GM12878 (cell line): Measurements from ENCODE around the gene MLN. TPM values are rescaled to one million over a fixed set of nuclear protein-coding genes. Genes with fewer than 3 reads are reported as not detected.
A peak's percentile ranks its signal among the peaks of the same experiment; 100 is the strongest.

Experiments
- ATAC-seq: fragments of 200-7000 bp; cut with Tn5 transposase; 3 replicates; pipeline ENCODE4 v1.9.1; 2020; ENCODE audit warnings: mild to moderate bottlenecking, moderate library complexity
- BruUV-seq: library from RNA; stranded (reverse); fragments of 400-500 nt; replicated peaks from 2 replicates; lab custom pipeline; 2021; lab: Mats Ljungman, UMichigan
- CTCF ChIA-PET: fragments of 300-600 bp; sonication (Branson Sonifier 250); formaldehyde crosslinking; extraction: SDS; loops from one replicate; lab custom pipeline; 2021; ENCODE audit warnings: inconsistent platforms; lab: Yijun Ruan, JAX
- POLR2A ChIA-PET: fragments of 350-600 bp; formaldehyde crosslinking; extraction: SDS; loops from one replicate; lab custom pipeline; 2021; ENCODE audit warnings: inconsistent platforms; lab: Charles Lee
- RAD21 ChIA-PET: fragments of 300-600 bp; sonication (Branson Sonifier 250); formaldehyde crosslinking; loops from one replicate; lab custom pipeline; 2023; ENCODE audit warnings: antibody characterized with exemption; ENCODE audit not compliant: unreplicated experiment; lab: Charles Lee
- SMC1A ChIA-PET: fragments of 300-600 bp; sonication (Branson Sonifier 250); formaldehyde crosslinking; loops from one replicate; lab custom pipeline; 2023; ENCODE audit not compliant: unreplicated experiment, uncharacterized antibody; lab: Charles Lee
- DNase-seq: peaks from one replicate; pipeline ENCODE4 v3.0.0-alpha.2; 2011; ENCODE audit warnings: low read depth, low spot score
- FAIRE-seq: peaks from 3 replicates; lab custom pipeline; 2011; peaks lifted over from hg19 to GRCh38; lab: Jason Lieb, UNC
- H2AFZ ChIP-seq: 2 replicates; pipeline ENCODE4 v1.6.0; 2011; ENCODE audit warnings: low read depth, low read length, control low read depth; ENCODE audit not compliant: control insufficient read depth
- H3K27ac ChIP-seq: 2 replicates; pipeline ENCODE4 v1.5.1; 2011; ENCODE audit warnings: control low read depth; ENCODE audit not compliant: control insufficient read depth, insufficient read depth
- H3K27me3 ChIP-seq, 2 experiments: replicated peaks in 1 of 2; 2 replicates each; pipeline versions ENCODE4 v1.6.0 to v1.6.1; 2011; ENCODE audit warnings: low read length in 1 of 2; ENCODE audit not compliant: control insufficient read depth in 2 of 2, insufficient read depth in 2 of 2
- H3K36me3 ChIP-seq, 2 experiments: 2 replicates each; pipeline ENCODE4 v1.5.1; 2011; ENCODE audit warnings: low read length in 1 of 2; ENCODE audit not compliant: control insufficient read depth in 2 of 2, insufficient read depth in 2 of 2
- H3K4me1 ChIP-seq: 2 replicates; pipeline ENCODE4 v1.6.1; 2011; ENCODE audit warnings: mild to moderate bottlenecking, low read length, moderate library complexity, mixed read lengths; ENCODE audit not compliant: control insufficient read depth, insufficient read depth
- H3K4me2 ChIP-seq: 2 replicates; pipeline ENCODE4 v1.6.0; 2011; ENCODE audit warnings: control low read depth; ENCODE audit not compliant: control insufficient read depth, insufficient read depth
- H3K4me3 ChIP-seq: fragments of 200-600 bp; sonication (generic); 2 replicates; pipeline ENCODE4 v1.5.1; 2016
- H3K79me2 ChIP-seq: 2 replicates; pipeline ENCODE4 v1.6.0; 2011; ENCODE audit warnings: low read length; ENCODE audit not compliant: control insufficient read depth, insufficient read depth
- H3K9ac ChIP-seq: 2 replicates; pipeline ENCODE4 v1.8.0; 2011; ENCODE audit warnings: low read length, control low read depth, mixed read lengths; ENCODE audit not compliant: control insufficient read depth, insufficient read depth
- H3K9me3 ChIP-seq: replicated peaks from 3 replicates; pipeline ENCODE4 v1.5.1; 2011; ENCODE audit warnings: mild to moderate bottlenecking, low read length; ENCODE audit not compliant: control insufficient read depth, insufficient read depth
- H4K20me1 ChIP-seq: 2 replicates; pipeline ENCODE4 v1.6.0; 2011; ENCODE audit not compliant: control insufficient read depth, insufficient read depth
- BACH1 ChIP-seq: fragments of 450-650 bp; IDR thresholded peaks from 2 replicates; pipeline ENCODE4 v1.6.1; 2017; ENCODE audit warnings: mild to moderate bottlenecking, borderline replicate concordance
- CREB1 ChIP-seq: IDR thresholded peaks from 2 replicates; pipeline ENCODE4 v1.6.1; 2012; ENCODE audit warnings: low read depth, mild to moderate bottlenecking, inconsistent platforms
- CREM ChIP-seq: IDR thresholded peaks from 2 replicates; pipeline ENCODE4 v1.6.1; 2014; ENCODE audit warnings: antibody characterized with exemption, low read depth
- EED ChIP-seq: sonication (generic); IDR thresholded peaks from 2 replicates; pipeline ENCODE4 v1.6.1; 2016; ENCODE audit warnings: antibody characterized with exemption, low read depth
- ETV6 ChIP-seq, 2 experiments: fragments of 450-650 bp in 1 of 2; IDR thresholded peaks in 1 of 2; conservative IDR thresholded peaks in 1 of 2; 2 replicates each; pipeline ENCODE4 v1.6.1; 2014; ENCODE audit warnings: antibody characterized with exemption in 1 of 2, borderline replicate concordance in 1 of 2, low read depth in 1 of 2, mild to moderate bottlenecking in 1 of 2, moderate library complexity in 1 of 2
- GABPA ChIP-seq: IDR thresholded peaks from 2 replicates; pipeline ENCODE4 v1.6.1; 2014; ENCODE audit warnings: antibody characterized with exemption, low read depth, mild to moderate bottlenecking, inconsistent platforms
- GATAD2B ChIP-seq: fragments of 450-650 bp; conservative IDR thresholded peaks from 2 replicates; pipeline ENCODE4 v1.6.1; 2017; ENCODE audit warnings: low read depth, mild to moderate bottlenecking, moderate library complexity
- IKZF2 ChIP-seq, 2 experiments: fragments of 450-650 bp; IDR thresholded peaks; 2 replicates each; pipeline ENCODE4 v1.6.1; 2017; ENCODE audit warnings: mild to moderate bottlenecking in 2 of 2, moderate library complexity in 2 of 2
- JUNB ChIP-seq: IDR thresholded peaks from 2 replicates; pipeline ENCODE4 v1.6.1; 2016; ENCODE audit warnings: antibody characterized with exemption, mild to moderate bottlenecking
- MTA3 ChIP-seq: IDR thresholded peaks from 2 replicates; pipeline ENCODE4 v1.6.1; 2012; ENCODE audit warnings: low read length, inconsistent platforms, borderline replicate concordance
- NFIC ChIP-seq: IDR thresholded peaks from 2 replicates; pipeline ENCODE4 v1.6.1; 2012; ENCODE audit warnings: low read depth, mild to moderate bottlenecking, inconsistent platforms, low read length, moderate library complexity
- RUNX3 ChIP-seq: IDR thresholded peaks from 2 replicates; pipeline ENCODE4 v1.6.1; 2012; ENCODE audit warnings: low read length, inconsistent platforms
- SMAD1 ChIP-seq: fragments of 450-650 bp; IDR thresholded peaks from 2 replicates; pipeline ENCODE4 v1.6.1; 2018; ENCODE audit warnings: mild to moderate bottlenecking, low read depth; ENCODE audit not compliant: partially characterized antibody
- TAF1 ChIP-seq: IDR thresholded peaks from 2 replicates; pipeline ENCODE4 v1.6.1; 2011; ENCODE audit warnings: mild to moderate bottlenecking, low read depth, low read length, borderline replicate concordance
- USF1 ChIP-seq: IDR thresholded peaks from 2 replicates; pipeline ENCODE4 v1.6.1; 2011; ENCODE audit warnings: borderline replicate concordance, low read depth, mild to moderate bottlenecking, moderate library complexity, mixed read lengths, low read length; ENCODE audit not compliant: insufficient read depth; ENCODE audit errors: extremely low read length
- ZNF217 ChIP-seq: fragments of 450-650 bp; IDR thresholded peaks from 2 replicates; pipeline ENCODE4 v1.6.1; 2017; ENCODE audit warnings: antibody characterized with exemption, mild to moderate bottlenecking
- whole genome bisulfite sequencing: methylation state at CpG from one replicate; pipeline ENCODE4 v1.1.6; 2016; ENCODE audit warnings: low lambda C conversion rate; ENCODE audit not compliant: insufficient replicate concordance, insufficient coverage; ENCODE audit errors: missing lambda C conversion rate; 5-methylcytosine and 5-hydroxymethylcytosine counted together
- in situ Hi-C: fragments of 300-500 bp; cut with MboI; formaldehyde crosslinking; loops from 9 replicates; pipeline ENCODE4 v1.14.3; 2018; ENCODE audit warnings: mixed read lengths
- intact Hi-C: fragments of 100-400 bp; cut with micrococcal nuclease; formaldehyde crosslinking; loops from one replicate; pipeline ENCODE4 v1.14.2; 2022; ENCODE audit not compliant: unreplicated experiment
- polyA plus RNA-seq, 11 experiments: library from polyadenylated mRNA; depleted of rRNA in 4 of 11; unstranded in 6 of 11; stranded (reverse) in 5 of 11; fragments of >200 nt; fragmentation: Nextera tagmentation in 4 of 11; fragmentation: Illumina TruSeq in 1 of 11; extraction: Ambion mirVana in 4 of 11; extraction: Trizol in 1 of 11; gene quantifications; 1 replicate in 1 of 11; 2 replicates in 10 of 11; pipeline versions ENCODE4 v1.2.1 to v1.2.3, GENCODE V29; 2011 to 2016; ENCODE audit warnings: inconsistent platforms in 2 of 11, missing spikeins in 2 of 11, low read depth in 1 of 11
- total RNA-seq, 4 experiments: library from RNA; depleted of rRNA in 3 of 4; stranded (reverse); fragments of >200 nt in 3 of 4; fragmentation: Illumina TruSeq in 1 of 4; extraction: Trizol in 1 of 4; gene quantifications; 2 replicates each; pipeline versions ENCODE4 v1.2.1 to v1.2.3, GENCODE V29; 2013 to 2021

MLN gene
- total and polyA plus RNA-seq, 10 of the 15 experiments (the other 5 are each of a cell fraction or from before 2014, with no cell fraction given) = not detected

GRCh38 chr6:33840048-33840926, 36.5 kb upstream of the MLN start:
- Histone ChIP-seq H3K4me3 (no peak overlapping the region), H3K4me1 (peaks cover 14% of the 10 kb centered on the region), H3K4me2 (peak overlapping the region; percentile 28; the same call in 1 of the 2 replicates), H3K79me2 (no peaks in the 10 kb centered on the region), H4K20me1 (no peaks in the 10 kb centered on the region), H3K36me3 (no peaks in the 10 kb centered on the region), H3K27ac (peak overlapping the region; percentile 29), H3K27me3 (no peaks in the 10 kb centered on the region; a peak in 1 of 4 replicates), H3K9me3 (no peaks in the 10 kb centered on the region; the same call in 2 of the 3 replicates), H2AFZ (peak overlapping the region; percentile 79), H3K9ac (no peak overlapping the region)
- SMC1A ChIA-PET = interaction anchor here (0.8 kb wide), 1 partner anchor 74 kb away, joined by 3 read pairs; no protein-coding TSS in a partner anchor
- CTCF ChIA-PET = interaction anchor here (0.6 kb wide), 1 partner anchor 38 kb away, joined by 3 read pairs; no protein-coding TSS in a partner anchor
- TF ChIP-seq MTA3 (peak; percentile 44; the same call in 1 of the 2 replicates), CREM (peak; percentile 20; the same call in 1 of the 2 replicates), USF1 (peak; percentile 60), BACH1 (peak; percentile 96), NFIC (0 out of 2 replicates have a peak, but pooled peaks have one; percentile 23), GABPA (peak; percentile 60), RUNX3 (peak; percentile 53; the same call in 1 of the 2 replicates), TAF1 (no peak), IKZF2 (IDR thresholded peaks at IDR 0.05) (peak; percentile 33 to 45; a peak in 1 of 4 replicates), ETV6 (conservative IDR thresholded peaks at IDR 0.05 in 1 of 2, IDR thresholded peaks at IDR 0.05 in 1 of 2; ENCODE audit: borderline replicate concordance in 1 of 2, low read depth in 1 of 2) (peak in 1 of 2 experiments; percentile 61; a peak in 1 of 4 replicates), CREB1 (0 out of 2 replicates have a peak, but pooled peaks have one; percentile 22), EED (peak; percentile 78), JUNB (peak; percentile 58), SMAD1 (no peak), ZNF217 (no peak), GATAD2B (no peak)
- ATAC-seq (peak; percentile 83), FAIRE-seq (peak; percentile 81), DNase-seq (peak; percentile 51)
- POLR2A ChIA-PET = interaction anchor here (0.5 kb wide), 1 partner anchor 731 kb away, joined by 7 read pairs; no protein-coding TSS in a partner anchor
- intact Hi-C loops (no loop called here), in situ Hi-C loops (no loop called here)
- WGBS = 54% methylated on average over 12 of the region's 12 CpGs
- no TSS peak for BruUV-seq
- RAD21 ChIA-PET = interaction anchor here (2.2 kb wide), 1 partner anchor 69 kb away, joined by 7 read pairs; no protein-coding TSS in a partner anchor
